Hepatocyte (in vitro differentiated cells): ENCODE results near the gene GNG7. TPM values are rescaled to one million over a fixed set of nuclear protein-coding genes. Genes with fewer than 3 reads are reported as not detected.
"Not testable (repeated sequence)": the region's sequence is repeated elsewhere in the genome, so short reads cannot be mapped to it uniquely, and the experiment has no call there.

Experiments used
- DNase-seq: peaks from one replicate; pipeline ENCODE4 v3.0.0-alpha.2; 2016; ENCODE audit warnings: low spot score
- H2AFZ ChIP-seq: fragments of 200-600 bp; sonication (generic); 2 replicates; pipeline ENCODE4 v1.6.0; 2016; ENCODE audit warnings: antibody characterized with exemption, mild to moderate bottlenecking
- H3K27ac ChIP-seq: fragments of 200-600 bp; sonication (generic); 2 replicates; pipeline ENCODE4 v1.5.1; 2016; ENCODE audit warnings: mild to moderate bottlenecking
- H3K27me3 ChIP-seq: fragments of 200-600 bp; sonication (generic); 2 replicates; pipeline ENCODE4 v1.6.1; 2016
- H3K36me3 ChIP-seq: fragments of 200-600 bp; sonication (generic); replicated peaks from 2 replicates; pipeline ENCODE4 v1.5.1; 2016; ENCODE audit warnings: low read depth; ENCODE audit not compliant: insufficient read depth
- H3K4me1 ChIP-seq: fragments of 200-600 bp; sonication (generic); 2 replicates; pipeline ENCODE4 v1.5.1; 2016; ENCODE audit warnings: mild to moderate bottlenecking, moderate library complexity; ENCODE audit not compliant: insufficient read depth
- H3K4me2 ChIP-seq: fragments of 200-600 bp; sonication (generic); 2 replicates; pipeline ENCODE4 v1.6.0; 2016
- H3K4me3 ChIP-seq: fragments of 200-600 bp; sonication (generic); 2 replicates; pipeline ENCODE4 v1.5.1; 2016; ENCODE audit warnings: mild to moderate bottlenecking
- H3K79me2 ChIP-seq: fragments of 200-600 bp; sonication (generic); 2 replicates; pipeline ENCODE4 v1.6.0; 2017; ENCODE audit warnings: mild to moderate bottlenecking
- H3K9me2 ChIP-seq: fragments of 200-600 bp; sonication (generic); replicated peaks from 2 replicates; pipeline ENCODE4 v1.6.0; 2017; ENCODE audit warnings: mild to moderate bottlenecking; ENCODE audit not compliant: insufficient read depth
- H3K9me3 ChIP-seq: fragments of 200-600 bp; sonication (generic); 2 replicates; pipeline ENCODE4 v1.5.1; 2016; ENCODE audit warnings: low read depth, mild to moderate bottlenecking
- H4K20me1 ChIP-seq: fragments of 200-600 bp; sonication (generic); 2 replicates; pipeline ENCODE4 v1.6.0; 2016; ENCODE audit warnings: mild to moderate bottlenecking; ENCODE audit not compliant: insufficient read depth, poor library complexity, severe bottlenecking
- CTCF ChIP-seq: fragments of 200-600 bp; sonication (generic); IDR thresholded peaks from 2 replicates; pipeline ENCODE4 v1.5.1; 2016; ENCODE audit warnings: antibody characterized with exemption, mild to moderate bottlenecking; ENCODE audit not compliant: poor library complexity
- EZH2 ChIP-seq: fragments of 200-600 bp; sonication (generic); IDR thresholded peaks from 2 replicates; pipeline ENCODE4 v1.6.1; 2016; ENCODE audit warnings: antibody characterized with exemption, mild to moderate bottlenecking, borderline replicate concordance
- EZH2phosphoT487 ChIP-seq: fragments of 200-600 bp; sonication (generic); IDR thresholded peaks from one replicate; pipeline ENCODE4 v1.6.1; 2018; ENCODE audit warnings: antibody characterized with exemption, mild to moderate bottlenecking, low read depth, moderate library complexity; ENCODE audit not compliant: unreplicated experiment, severe bottlenecking
- WGBS: methylation state at CpG from one replicate; pipeline ENCODE4 v1.1.6; 2016; ENCODE audit warnings: low lambda C conversion rate; ENCODE audit errors: missing lambda C conversion rate; 5-methylcytosine and 5-hydroxymethylcytosine counted together
- polyA plus RNA-seq: library from polyadenylated mRNA; unstranded; fragments of >200 nt; fragmentation: Nextera tagmentation; extraction: Ambion mirVana; gene quantifications from 2 replicates; pipeline ENCODE4 v1.2.1, GENCODE V29; 2016
- total RNA-seq: library from RNA; depleted of rRNA; stranded (reverse); fragments of >200 nt; gene quantifications from 2 replicates; pipeline ENCODE4 v1.2.3, GENCODE V29; 2014

Gene GNG7
- total and polyA plus RNA-seq, 2 experiments from 2014 or later: 1.2 to 1.9 TPM

- 97% methylated on average over 13 of the region's 13 CpGs for WGBS
- H3K9me2 ChIP-seq: no peaks in the 10 kb centered on the region
- H3K9me3 ChIP-seq: no peaks in the 10 kb centered on the region
- no peaks in the 10 kb centered on the region for H3K27me3 ChIP-seq
- TF ChIP-seq CTCF: no peak
- no peak for TF ChIP-seq EZH2phosphoT487
- TF ChIP-seq EZH2: no peak
- no peaks in the 10 kb centered on the region for H3K79me2 ChIP-seq
- H4K20me1 ChIP-seq: no peaks in the 10 kb centered on the region
- no peak overlapping the region for H3K27ac ChIP-seq
- no peak overlapping the region for H2AFZ ChIP-seq
- no peaks in the 10 kb centered on the region for H3K4me1 ChIP-seq
- no peaks in the 10 kb centered on the region for H3K36me3 ChIP-seq
- no peak overlapping the region for H3K4me3 ChIP-seq
- no peak for DNase-seq
- no peak overlapping the region for H3K4me2 ChIP-seq
Measured at GRCh38 chr19:2560369-2560768, 142.1 kb downstream of the GNG7 start.

- H3K4me3 ChIP-seq: no peak overlapping the region
- peaks cover 4% of the 10 kb centered on the region for H3K4me1 ChIP-seq
- no peaks in the 10 kb centered on the region for H4K20me1 ChIP-seq
- TF ChIP-seq EZH2 (no peak), CTCF (no peak), EZH2phosphoT487 (no peak)
- H2AFZ ChIP-seq: no peak overlapping the region
- no peak for DNase-seq
- H3K4me2 ChIP-seq: no peak overlapping the region
- no peaks in the 10 kb centered on the region for H3K9me3 ChIP-seq
- 100% methylated on average over 2 of the region's 2 CpGs for WGBS
- no peaks in the 10 kb centered on the region for H3K27me3 ChIP-seq
- no peaks in the 10 kb centered on the region for H3K9me2 ChIP-seq
- no peak overlapping the region for H3K27ac ChIP-seq
- no peaks in the 10 kb centered on the region for H3K79me2 ChIP-seq
- H3K36me3 ChIP-seq: no peaks in the 10 kb centered on the region
Measured at GRCh38 chr19:2558543-2558942, 144.0 kb downstream of the GNG7 start.

- not testable (repeated sequence) for H3K4me1 ChIP-seq, H3K4me3 ChIP-seq, H3K36me3 ChIP-seq, H3K27ac ChIP-seq, H3K4me2 ChIP-seq, H3K27me3 ChIP-seq, H4K20me1 ChIP-seq, H3K79me2 ChIP-seq, H3K9me3 ChIP-seq, H2AFZ ChIP-seq, H3K9me2 ChIP-seq, DNase-seq
- 78% methylated on average over 7 of the region's 7 CpGs for WGBS
Measured at GRCh38 chr19:2558131-2558530, 144.4 kb downstream of the GNG7 start.

- Histone ChIP-seq H4K20me1 (no peaks in the 10 kb centered on the region), H2AFZ (no peak overlapping the region), H3K79me2 (no peaks in the 10 kb centered on the region), H3K27me3 (no peaks in the 10 kb centered on the region), H3K27ac (no peak overlapping the region), H3K9me2 (no peaks in the 10 kb centered on the region), H3K36me3 (no peaks in the 10 kb centered on the region), H3K9me3 (no peaks in the 10 kb centered on the region), H3K4me2 (no peak overlapping the region), H3K4me3 (no peak overlapping the region), H3K4me1 (peaks cover 4% of the 10 kb centered on the region)
- no peak for DNase-seq
- no peak for TF ChIP-seq EZH2phosphoT487
- no peak for TF ChIP-seq EZH2
- no peak for TF ChIP-seq CTCF
- WGBS: 98% methylated on average over 17 of the region's 17 CpGs
Measured at GRCh38 chr19:2557093-2557440, 145.4 kb downstream of the GNG7 start.
